CD14-positive monocyte (primary cell): ENCODE measurements around the gene EFCAB8. TPM values are rescaled to one million over a fixed set of nuclear protein-coding genes. Genes with fewer than 3 reads are reported as not detected.

Experiments
- DNase-seq, 3 donors: peaks; one replicate each; pipeline ENCODE4 v3.0.0-alpha.2; 2011 to 2022
- H2AFZ ChIP-seq: 2 replicates; pipeline ENCODE4 v1.6.0; 2012; ENCODE audit warnings: mild to moderate bottlenecking, low read depth, low read length, inconsistent platforms; ENCODE audit not compliant: insufficient read depth, poor library complexity, severe bottlenecking
- H3K27ac ChIP-seq, 2 donors: 1 replicate in 1 of 2; 2 replicates in 1 of 2; pipeline ENCODE4 v1.5.1; 2012 to 2013; ENCODE audit warnings: low read length in 2 of 2, control low read depth in 1 of 2, inconsistent platforms in 1 of 2, low read depth in 1 of 2, mild to moderate bottlenecking in 1 of 2
- H3K27me3 ChIP-seq, 2 donors: one replicate each; pipeline versions ENCODE4 v1.6.0 to v1.6.1; 2011 to 2013; ENCODE audit warnings: low read length in 2 of 2; ENCODE audit not compliant: control insufficient read depth in 2 of 2, insufficient read depth in 2 of 2
- H3K36me3 ChIP-seq, 2 donors: replicated peaks in 1 of 2; 1 replicate in 1 of 2; 2 replicates in 1 of 2; pipeline versions ENCODE4 v1.5.1 to v1.6.1; 2012 to 2013; ENCODE audit warnings: low read length in 2 of 2, control low read depth in 1 of 2, inconsistent platforms in 1 of 2, mild to moderate bottlenecking in 1 of 2; ENCODE audit not compliant: insufficient read depth in 2 of 2, control insufficient read depth in 1 of 2
- H3K4me1 ChIP-seq, 2 donors: 1 replicate in 1 of 2; 2 replicates in 1 of 2; pipeline versions ENCODE4 v1.5.1 to v1.6.1; 2012 to 2013; ENCODE audit warnings: low read length in 2 of 2, control low read depth in 1 of 2, inconsistent platforms in 1 of 2, mild to moderate bottlenecking in 1 of 2, moderate library complexity in 1 of 2; ENCODE audit not compliant: insufficient read depth in 2 of 2, control insufficient read depth in 1 of 2
- H3K4me2 ChIP-seq: replicated peaks from 2 replicates; pipeline ENCODE3; 2012; ENCODE audit warnings: low read length, moderate library complexity, mild to moderate bottlenecking; ENCODE audit not compliant: poor library complexity, severe bottlenecking; ENCODE audit errors: extremely low read depth
- H3K4me3 ChIP-seq, 3 experiments: fragments of 200-600 bp in 1 of 3; sonication (generic) in 1 of 3; replicated peaks in 1 of 3; 1 replicate in 2 of 3; 2 replicates in 1 of 3; pipeline ENCODE4 v1.5.1; 2011 to 2013; ENCODE audit warnings: low read length in 3 of 3, mild to moderate bottlenecking in 3 of 3, control low read depth in 2 of 3, low read depth in 2 of 3, inconsistent platforms in 1 of 3, moderate library complexity in 1 of 3
- H3K79me2 ChIP-seq: 2 replicates; pipeline ENCODE4 v1.6.0; 2012; ENCODE audit warnings: mild to moderate bottlenecking, control low read depth, inconsistent platforms, low read length, moderate library complexity; ENCODE audit not compliant: insufficient read depth
- H3K9ac ChIP-seq: 2 replicates; pipeline ENCODE4 v1.6.0; 2017; ENCODE audit warnings: low read length, mild to moderate bottlenecking; ENCODE audit not compliant: insufficient read depth, poor library complexity, severe bottlenecking
- H3K9me3 ChIP-seq, 2 donors: replicated peaks in 1 of 2; 1 replicate in 1 of 2; 2 replicates in 1 of 2; pipeline versions ENCODE4 v1.5.1 to v1.6.1; 2012 to 2013; ENCODE audit warnings: low read length in 2 of 2, control low read depth in 1 of 2; ENCODE audit not compliant: control insufficient read depth in 1 of 2, insufficient read depth in 1 of 2
- H4K20me1 ChIP-seq: 2 replicates; pipeline ENCODE4 v1.6.0; 2012; ENCODE audit warnings: mild to moderate bottlenecking, low read length, control low read depth, moderate library complexity; ENCODE audit not compliant: insufficient read depth
- H3K27ac Mint-ChIP-seq, 7 donors: one replicate each; pipeline ENCODE4 v1.8.0; 2020; ENCODE audit warnings: mild to moderate bottlenecking in 7 of 7, mixed read lengths in 7 of 7, moderate library complexity in 6 of 7, inconsistent platforms in 2 of 7
- H3K27me3 Mint-ChIP-seq, 3 donors: one replicate each; pipeline ENCODE4 v1.8.0; 2021 to 2022; ENCODE audit warnings: low read depth in 3 of 3, mild to moderate bottlenecking in 3 of 3, mixed read lengths in 3 of 3, moderate library complexity in 3 of 3, inconsistent platforms in 1 of 3
- H3K36me3 Mint-ChIP-seq, 2 donors: one replicate each; pipeline ENCODE4 v1.8.0; 2020; ENCODE audit warnings: mixed read lengths in 2 of 2, inconsistent platforms in 1 of 2, mild to moderate bottlenecking in 1 of 2
- H3K4me1 Mint-ChIP-seq: one replicate; pipeline ENCODE4 v1.8.0; 2020; ENCODE audit warnings: mild to moderate bottlenecking, mixed read lengths
- H3K4me3 Mint-ChIP-seq, 2 donors: one replicate each; pipeline ENCODE4 v1.8.0; 2020; ENCODE audit warnings: mild to moderate bottlenecking in 2 of 2, mixed read lengths in 2 of 2, moderate library complexity in 1 of 2
- H3K9me3 Mint-ChIP-seq, 7 donors: one replicate each; pipeline ENCODE4 v1.8.0; 2020 to 2022; ENCODE audit warnings: mixed read lengths in 7 of 7, mild to moderate bottlenecking in 6 of 7, moderate library complexity in 6 of 7, inconsistent platforms in 2 of 7
- WGBS: methylation state at CpG from one replicate; pipeline ENCODE4 v1.1.5; 2013; ENCODE audit warnings: missing lambda C conversion rate; ENCODE audit not compliant: insufficient coverage; 5-methylcytosine and 5-hydroxymethylcytosine counted together
- intact Hi-C, 2 donors: fragments of 100-400 bp; cut with micrococcal nuclease; formaldehyde crosslinking; loops; one replicate each; pipeline versions ENCODE4 v1.15.0 to v1.15.1; 2023
- polyA plus RNA-seq, 3 donors: library from polyadenylated mRNA; depleted of rRNA in 1 of 3; unstranded in 2 of 3; stranded (reverse) in 1 of 3; fragments of 300-500 nt in 2 of 3; fragments of >200 nt in 1 of 3; fragmentation: Illumina TruSeq in 2 of 3; gene quantifications; 1 replicate in 2 of 3; 2 replicates in 1 of 3; pipeline ENCODE4 v1.2.3, GENCODE V29; 2012 to 2021
- TF ChIP-seq, protein P1 (sequence below): fragments of 200-600 bp; IDR thresholded peaks from one replicate; pipeline ENCODE4 v1.8.0; 2022; ENCODE audit warnings: antibody characterized with exemption, mild to moderate bottlenecking

The EFCAB8 gene
- polyA plus RNA-seq, 3 donors = 0.45 TPM; not detected in 2

DNA sequence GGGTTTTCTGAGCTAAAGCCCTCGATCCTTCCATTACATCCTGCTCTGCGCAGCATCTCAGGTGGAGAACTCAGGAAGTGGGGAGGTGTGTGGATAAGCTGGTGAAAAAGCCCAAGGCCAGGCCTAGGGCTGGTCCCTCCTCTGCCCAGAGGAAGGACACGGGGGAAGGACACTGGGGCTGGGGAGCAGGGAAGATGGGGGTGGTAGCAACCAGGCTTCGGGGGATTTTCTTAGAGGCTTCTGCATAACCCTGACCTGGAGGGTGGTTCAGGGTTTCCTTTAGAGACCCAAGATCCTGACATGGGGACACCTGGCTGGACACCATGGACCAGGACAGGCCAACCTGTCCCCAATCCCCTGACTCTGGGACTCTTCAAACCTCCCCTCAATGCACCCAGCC, 107.7 kb downstream of the EFCAB8 start:
- Mint-ChIP-seq H3K27ac (no peak overlapping the region), H3K27me3 (peaks cover 2 to 3% (median 2%) of the 10 kb centered on the region in 3 donors), H3K9me3 (no peaks in the 10 kb centered on the region), H3K4me3 (no peak overlapping the region), H3K36me3 (no peaks in the 10 kb centered on the region), H3K4me1 (peaks cover 5% of the 10 kb centered on the region)
- TF ChIP-seq, protein P1, sequence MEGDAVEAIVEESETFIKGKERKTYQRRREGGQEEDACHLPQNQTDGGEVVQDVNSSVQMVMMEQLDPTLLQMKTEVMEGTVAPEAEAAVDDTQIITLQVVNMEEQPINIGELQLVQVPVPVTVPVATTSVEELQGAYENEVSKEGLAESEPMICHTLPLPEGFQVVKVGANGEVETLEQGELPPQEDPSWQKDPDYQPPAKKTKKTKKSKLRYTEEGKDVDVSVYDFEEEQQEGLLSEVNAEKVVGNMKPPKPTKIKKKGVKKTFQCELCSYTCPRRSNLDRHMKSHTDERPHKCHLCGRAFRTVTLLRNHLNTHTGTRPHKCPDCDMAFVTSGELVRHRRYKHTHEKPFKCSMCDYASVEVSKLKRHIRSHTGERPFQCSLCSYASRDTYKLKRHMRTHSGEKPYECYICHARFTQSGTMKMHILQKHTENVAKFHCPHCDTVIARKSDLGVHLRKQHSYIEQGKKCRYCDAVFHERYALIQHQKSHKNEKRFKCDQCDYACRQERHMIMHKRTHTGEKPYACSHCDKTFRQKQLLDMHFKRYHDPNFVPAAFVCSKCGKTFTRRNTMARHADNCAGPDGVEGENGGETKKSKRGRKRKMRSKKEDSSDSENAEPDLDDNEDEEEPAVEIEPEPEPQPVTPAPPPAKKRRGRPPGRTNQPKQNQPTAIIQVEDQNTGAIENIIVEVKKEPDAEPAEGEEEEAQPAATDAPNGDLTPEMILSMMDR = no peak
- 96% methylated on average over 3 of the region's 4 CpGs for WGBS
- Histone ChIP-seq H3K4me1 (peaks cover 0 to 1% of the 10 kb centered on the region in 2 donors), H3K79me2 (no peaks in the 10 kb centered on the region), H2AFZ (no peak overlapping the region), H3K4me3 (no peak overlapping the region), H3K9me3 (no peaks in the 10 kb centered on the region), H3K36me3 (no peaks in the 10 kb centered on the region), H3K9ac (no peak overlapping the region), H3K4me2 (no peak overlapping the region), H4K20me1 (no peaks in the 10 kb centered on the region), H3K27ac (no peak overlapping the region), H3K27me3 (no peaks in the 10 kb centered on the region)
- DNase-seq = peak in 1 of 3 donors; percentile 0
- intact Hi-C loops = no loop called here

DNA sequence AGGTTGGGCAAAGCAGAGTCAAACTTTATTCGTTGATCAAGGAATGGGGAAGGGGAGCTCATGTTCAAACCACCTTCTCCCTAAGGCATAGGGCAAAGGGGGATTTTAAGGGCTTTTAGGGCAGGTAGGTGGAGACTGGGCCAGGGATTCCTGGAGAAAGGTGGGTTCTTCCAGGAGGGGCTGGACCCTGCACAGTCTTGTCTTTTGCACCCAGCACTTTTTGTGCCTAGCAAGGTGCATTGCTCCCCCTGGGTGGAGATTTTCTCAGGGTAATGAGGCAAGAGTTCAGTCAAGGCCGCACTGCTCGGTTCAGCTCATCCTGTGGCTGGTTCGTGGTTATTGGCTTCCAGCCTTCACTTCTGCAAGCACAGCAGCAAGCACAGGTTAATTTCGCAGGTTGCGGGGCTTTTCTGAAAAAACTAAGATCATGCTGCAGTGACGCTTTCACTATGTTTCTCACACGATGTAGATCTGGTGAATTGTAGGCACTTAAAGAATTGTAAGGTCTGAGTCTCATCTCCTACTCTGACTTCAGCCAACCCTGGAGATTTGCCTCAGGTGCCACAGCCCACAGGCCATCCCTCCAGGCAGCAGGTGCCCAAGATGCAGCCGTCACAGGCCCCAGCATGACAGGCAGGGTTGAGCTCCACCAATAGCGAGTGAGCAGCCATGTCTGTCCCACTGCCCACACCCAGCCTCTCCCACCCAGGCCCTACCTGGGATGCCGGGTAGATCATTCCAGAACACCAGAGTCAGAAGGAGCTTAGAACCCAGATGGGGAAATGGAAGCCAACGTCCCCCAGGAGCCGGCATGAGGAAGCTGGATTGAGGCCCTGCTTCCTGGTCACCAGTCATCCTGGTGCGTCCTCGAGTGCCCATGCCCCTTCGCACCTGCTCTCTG, 108.4 kb downstream of the EFCAB8 start:
- peaks cover 2 to 3% (median 2%) of the 10 kb centered on the region in 3 donors for H3K27me3 Mint-ChIP-seq
- H3K27me3 ChIP-seq = no peaks in the 10 kb centered on the region
- no peaks in the 10 kb centered on the region for H3K36me3 ChIP-seq
- no peak overlapping the region for H3K4me3 Mint-ChIP-seq
- peaks cover 5% of the 10 kb centered on the region for H3K4me1 Mint-ChIP-seq
- peaks cover 7 to 9% of the 10 kb centered on the region in 2 donors for H3K4me1 ChIP-seq
- no peak overlapping the region for H2AFZ ChIP-seq
- H3K4me2 ChIP-seq = no peak overlapping the region
- H3K27ac Mint-ChIP-seq = no peak overlapping the region
- H3K9me3 ChIP-seq = no peaks in the 10 kb centered on the region
- H3K9ac ChIP-seq = no peak overlapping the region
- TF ChIP-seq, protein P1 = no peak
- DNase-seq = peak in 1 of 3 donors; percentile 1
- H3K9me3 Mint-ChIP-seq = no peaks in the 10 kb centered on the region
- 40% methylated on average over 10 of the region's 16 CpGs for WGBS
- intact Hi-C loops = no loop called here
- H4K20me1 ChIP-seq = no peaks in the 10 kb centered on the region
- no peak overlapping the region for H3K4me3 ChIP-seq
- H3K79me2 ChIP-seq = no peaks in the 10 kb centered on the region
- H3K36me3 Mint-ChIP-seq = no peaks in the 10 kb centered on the region
- H3K27ac ChIP-seq = no peak overlapping the region
